ENCODE data around the gene GRM3.

DNA sequence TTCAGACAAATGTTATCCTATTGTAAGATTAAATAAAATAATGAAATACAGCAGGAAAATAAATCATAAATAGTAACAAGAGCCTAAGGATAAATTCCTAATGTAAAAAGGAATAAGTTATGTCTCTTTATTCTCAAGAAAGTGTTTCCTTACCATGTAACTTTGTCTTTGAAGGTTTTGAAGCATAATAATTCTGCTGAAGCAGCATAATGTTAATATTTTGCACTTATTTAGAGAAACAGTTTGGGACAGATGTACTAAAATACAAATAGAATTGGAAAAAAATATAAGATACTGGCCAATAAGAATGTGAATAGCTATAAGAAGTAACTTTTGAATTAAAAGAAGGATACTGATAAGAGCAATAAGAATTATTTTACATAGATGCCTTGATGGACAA lies 45.7 kb downstream of the GRM3 start:
- TF ChIP-seq, protein P1, sequence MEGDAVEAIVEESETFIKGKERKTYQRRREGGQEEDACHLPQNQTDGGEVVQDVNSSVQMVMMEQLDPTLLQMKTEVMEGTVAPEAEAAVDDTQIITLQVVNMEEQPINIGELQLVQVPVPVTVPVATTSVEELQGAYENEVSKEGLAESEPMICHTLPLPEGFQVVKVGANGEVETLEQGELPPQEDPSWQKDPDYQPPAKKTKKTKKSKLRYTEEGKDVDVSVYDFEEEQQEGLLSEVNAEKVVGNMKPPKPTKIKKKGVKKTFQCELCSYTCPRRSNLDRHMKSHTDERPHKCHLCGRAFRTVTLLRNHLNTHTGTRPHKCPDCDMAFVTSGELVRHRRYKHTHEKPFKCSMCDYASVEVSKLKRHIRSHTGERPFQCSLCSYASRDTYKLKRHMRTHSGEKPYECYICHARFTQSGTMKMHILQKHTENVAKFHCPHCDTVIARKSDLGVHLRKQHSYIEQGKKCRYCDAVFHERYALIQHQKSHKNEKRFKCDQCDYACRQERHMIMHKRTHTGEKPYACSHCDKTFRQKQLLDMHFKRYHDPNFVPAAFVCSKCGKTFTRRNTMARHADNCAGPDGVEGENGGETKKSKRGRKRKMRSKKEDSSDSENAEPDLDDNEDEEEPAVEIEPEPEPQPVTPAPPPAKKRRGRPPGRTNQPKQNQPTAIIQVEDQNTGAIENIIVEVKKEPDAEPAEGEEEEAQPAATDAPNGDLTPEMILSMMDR (IDR thresholded peaks at IDR 0.05; ENCODE audit: extremely low read depth in 1 of 2, insufficient read depth in 1 of 2, low read depth in 1 of 2, low read length in 2 of 2): no peak
- TF ChIP-seq EZH2 (IDR thresholded peaks at IDR 0.05; ENCODE audit: borderline replicate concordance, low read depth, low read length, severe bottlenecking) (no peak), POLR2A (IDR thresholded peaks at IDR 0.05; ENCODE audit: low read depth, low read length) (no peak), POLR2AphosphoS5 (IDR thresholded peaks at IDR 0.05; ENCODE audit: insufficient read depth, low read depth, low read length) (no peak)
- TF ChIP-seq, protein P2, sequence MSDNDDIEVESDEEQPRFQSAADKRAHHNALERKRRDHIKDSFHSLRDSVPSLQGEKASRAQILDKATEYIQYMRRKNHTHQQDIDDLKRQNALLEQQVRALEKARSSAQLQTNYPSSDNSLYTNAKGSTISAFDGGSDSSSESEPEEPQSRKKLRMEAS (IDR thresholded peaks at IDR 0.05; ENCODE audit: insufficient read depth, insufficient read length): no peak
